ENCODE results near the gene ZNRF3. TPM values are rescaled to one million over a fixed set of nuclear protein-coding genes. Genes with fewer than 3 reads are reported as not detected.

ZNRF3 gene
- polyA plus RNA-seq, 1 of the 3 experiments (the other 2 are of a cell fraction): 4.2 TPM

- Histone ChIP-seq H3F3A (replicated peaks; ENCODE audit: insufficient read depth) (peaks cover 5% of the 10 kb centered on the region), H3K27me3 (ENCODE audit: insufficient read depth) (no peaks in the 10 kb centered on the region), H3K27ac (ENCODE audit: low read depth in 2 of 2, low read length in 1 of 2) (no peak overlapping the region), H3K4me1 (ENCODE audit: control insufficient read depth in 1 of 2, insufficient read depth in 2 of 2, low read depth in 1 of 2, low read length in 1 of 2) (peaks cover 0 to 2% of the 10 kb centered on the region in 2 experiments; a peak in 1 of 4 replicates), H3K9me2 (no peaks in the 10 kb centered on the region), H3K4me3 (ENCODE audit: low read depth in 2 of 2, low read length in 1 of 2) (no peak overlapping the region), H3K79me2 (ENCODE audit: insufficient read depth) (no peaks in the 10 kb centered on the region), H2AFZ (ENCODE audit: low read depth) (no peak overlapping the region), H3K36me3 (replicated peaks in 1 of 2; ENCODE audit: control insufficient read depth in 1 of 2, insufficient read depth in 2 of 2, low read length in 1 of 2) (peaks cover 0 to 7% of the 10 kb centered on the region in 2 experiments), H3K4me2 (no peak overlapping the region), H3K9ac (no peak overlapping the region), H4K20me1 (ENCODE audit: insufficient read depth) (no peaks in the 10 kb centered on the region), H3K9me3 (no peaks in the 10 kb centered on the region)
- DNase-seq: no peak
- TF ChIP-seq RCOR1 (IDR thresholded peaks at IDR 0.05; ENCODE audit: low read length) (no peak), FOSL2 (IDR thresholded peaks at IDR 0.05; ENCODE audit: borderline replicate concordance, low read depth) (no peak), RFX5 (IDR thresholded peaks at IDR 0.05; ENCODE audit: low read length) (no peak), CTCF (IDR thresholded peaks at IDR 0.05) (no peak), RAD21 (IDR thresholded peaks at IDR 0.05; ENCODE audit: low read length) (no peak), EP300 (IDR thresholded peaks at IDR 0.05; ENCODE audit: borderline replicate concordance in 1 of 2, low read depth in 1 of 2, low read length in 1 of 2) (no peak)
- WGBS (ENCODE audit: low lambda C conversion rate): 66% methylated on average over 2 of the region's 2 CpGs
- CTCF ChIA-PET: interaction anchor here (0.9 to 1.8 kb wide), 3 partner anchors 8 to 276 kb away, joined by 3 to 6 read pairs (median 5); no protein-coding TSS in a partner anchor
- POLR2A ChIA-PET: no interaction called here
These were observed 222.1 kb downstream of the ZNRF3 start for GRCh38 chr22:29105468-29105867.

DNA sequence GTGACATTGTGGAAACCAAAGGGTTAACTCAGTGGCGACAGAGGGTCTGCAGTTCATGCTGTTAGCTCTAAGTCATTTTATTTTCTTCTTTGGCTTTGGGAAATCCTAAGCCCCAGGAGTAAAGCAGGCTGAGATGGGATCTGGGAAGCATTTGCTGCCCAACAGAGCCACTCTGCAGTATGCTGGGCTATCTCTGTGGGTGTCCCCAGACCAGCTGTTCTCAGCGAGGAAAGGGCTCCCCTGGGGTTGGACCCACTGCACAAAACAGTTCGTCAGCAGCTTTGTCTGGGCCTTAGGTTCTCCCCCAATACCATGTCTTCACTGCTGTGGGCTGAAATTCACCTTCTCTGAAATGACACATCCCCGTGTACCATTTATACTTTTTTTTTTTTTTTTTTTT, 223.5 kb downstream of the ZNRF3 start:
- Histone ChIP-seq H3K9ac (no peak overlapping the region), H2AFZ (ENCODE audit: low read depth) (no peak overlapping the region), H3K27ac (ENCODE audit: low read depth in 2 of 2, low read length in 1 of 2) (no peak overlapping the region), H3K9me2 (no peaks in the 10 kb centered on the region), H3K79me2 (ENCODE audit: insufficient read depth) (no peaks in the 10 kb centered on the region), H3K4me1 (ENCODE audit: control insufficient read depth in 1 of 2, insufficient read depth in 2 of 2, low read depth in 1 of 2, low read length in 1 of 2) (peaks cover 0 to 2% of the 10 kb centered on the region in 2 experiments; a peak in 1 of 4 replicates), H3K27me3 (ENCODE audit: insufficient read depth) (no peaks in the 10 kb centered on the region), H3F3A (replicated peaks; ENCODE audit: insufficient read depth) (peaks cover 5% of the 10 kb centered on the region), H3K4me3 (ENCODE audit: low read depth in 2 of 2, low read length in 1 of 2) (no peak overlapping the region), H3K9me3 (no peaks in the 10 kb centered on the region), H4K20me1 (ENCODE audit: insufficient read depth) (no peaks in the 10 kb centered on the region), H3K4me2 (no peak overlapping the region), H3K36me3 (replicated peaks in 1 of 2; ENCODE audit: control insufficient read depth in 1 of 2, insufficient read depth in 2 of 2, low read length in 1 of 2) (peaks cover 0 to 3% of the 10 kb centered on the region in 2 experiments)
- WGBS (ENCODE audit: low lambda C conversion rate): 49% methylated on average over 4 of the region's 4 CpGs
- CTCF ChIA-PET: interaction anchor here (1.1 to 1.8 kb wide), 2 partner anchors 47 to 251 kb away, joined by 3 to 6 read pairs; no protein-coding TSS in a partner anchor
- TF ChIP-seq ELF1 (IDR thresholded peaks at IDR 0.05): no peak
- POLR2A ChIA-PET: no interaction called here
- DNase-seq: no peak

Small RNA genes lying within 50 kb of the gene (small RNA-seq; reads per million reads assigned to genes)
- gene Z93930.1: 0 reads per million in 7 experiments

Other genes starting within 250 kb of the ZNRF3 start
- gene TTC28, start 203.7 kb upstream of the ZNRF3 start, polyA plus RNA-seq (2012; rRNA removed): 5.8 and 5.9 TPM in 2 replicates
- gene CHEK2, start 141.8 kb upstream of the ZNRF3 start, polyA plus RNA-seq (2012; rRNA removed): 12.0 and 20.7 TPM in 2 replicates
- 19.1 and 19.9 TPM in 2 replicates for gene HSCB, start 141.5 kb upstream of the ZNRF3 start, polyA plus RNA-seq (2012; rRNA removed)
- gene CCDC117, start 110.9 kb upstream of the ZNRF3 start, polyA plus RNA-seq (2012; rRNA removed): 4.2 and 4.5 TPM in 2 replicates
- gene XBP1, start 83.0 kb upstream of the ZNRF3 start, polyA plus RNA-seq (2012; rRNA removed): 55.6 and 67.6 TPM in 2 replicates
- not detected in 2 replicates for gene C22orf31, start 178.3 kb downstream of the ZNRF3 start, polyA plus RNA-seq (2012; rRNA removed)
- 7.9 and 10.0 TPM in 2 replicates for gene KREMEN1, start 189.5 kb downstream of the ZNRF3 start, polyA plus RNA-seq (2012; rRNA removed)

Data from SK-N-SH (cell line).